HepG2 (cell line): Measurements from ENCODE around the gene NIP7. TPM values are rescaled to one million over a fixed set of nuclear protein-coding genes. Genes with fewer than 3 reads are reported as not detected.

Experiments
- ATAC-seq: fragments of 200-7000 bp; cut with Tn5 transposase; 3 replicates; pipeline ENCODE4 v1.9.1; 2020; ENCODE audit warnings: mild to moderate bottlenecking, moderate library complexity
- BruUV-seq: library from RNA; stranded (reverse); fragments of 400-500 nt; replicated peaks from 2 replicates; lab custom pipeline; 2021; lab: Mats Ljungman, UMichigan
- CTCF ChIA-PET: fragments of 300-600 bp; formaldehyde crosslinking; extraction: SDS; loops from one replicate; lab custom pipeline; 2021; ENCODE audit warnings: low total read pairs, inconsistent platforms, low intra/inter-chr PET ratio; lab: Yijun Ruan, JAX
- POLR2A ChIA-PET: fragments of 350-600 bp; sonication (Branson Sonifier 250); formaldehyde crosslinking; loops from one replicate; lab custom pipeline; 2020; ENCODE audit warnings: antibody characterized with exemption, inconsistent platforms; lab: Yijun Ruan, JAX
- DNase-seq: peaks from one replicate; pipeline ENCODE4 v3.0.0-alpha.2; 2015; ENCODE audit warnings: low spot score
- FAIRE-seq: peaks from 3 replicates; lab custom pipeline; 2011; peaks lifted over from hg19 to GRCh38; lab: Jason Lieb, UNC
- H2AFZ ChIP-seq: one replicate; pipeline ENCODE4 v1.6.1; 2011; ENCODE audit warnings: low read length, inconsistent platforms
- H3K27ac ChIP-seq: fragments of 300-600 bp; 3 replicates; pipeline ENCODE4 v1.8.0; 2011; ENCODE audit warnings: mixed run types, mild to moderate bottlenecking, mixed read lengths, low read length, inconsistent platforms; ENCODE audit not compliant: insufficient read depth; ENCODE audit errors: extremely low read length
- H3K27me3 ChIP-seq, 2 experiments: fragments of 200-600 bp in 1 of 2; 2 replicates in 1 of 2; 3 replicates in 1 of 2; pipeline versions ENCODE4 v1.6.0 to v1.8.0; 2011; ENCODE audit warnings: low read length in 2 of 2, mild to moderate bottlenecking in 2 of 2, moderate library complexity in 2 of 2, inconsistent platforms in 1 of 2; ENCODE audit not compliant: insufficient read depth in 2 of 2, control insufficient read depth in 1 of 2
- H3K36me3 ChIP-seq, 2 experiments: fragments of 200-600 bp in 1 of 2; replicated peaks in 1 of 2; 2 replicates in 1 of 2; 3 replicates in 1 of 2; pipeline versions ENCODE4 v1.5.1 to v1.8.0; 2011; ENCODE audit warnings: low read length in 2 of 2, inconsistent platforms in 1 of 2; ENCODE audit not compliant: insufficient read depth in 2 of 2, control insufficient read depth in 1 of 2
- H3K4me1 ChIP-seq: 2 replicates; pipeline ENCODE4 v1.5.1; 2012; ENCODE audit warnings: low read length, inconsistent platforms; ENCODE audit not compliant: insufficient read depth
- H3K4me2 ChIP-seq: 2 replicates; pipeline ENCODE4 v1.6.0; 2011; ENCODE audit warnings: low read depth, low read length, inconsistent platforms
- H3K4me3 ChIP-seq, 3 experiments: fragments of 200-600 bp in 1 of 3; sonication (generic), shearing (Covaris generic) in 1 of 3; replicated peaks in 1 of 3; 2 replicates each; pipeline ENCODE4 v1.5.1; 2011 to 2016; ENCODE audit warnings: low read length in 3 of 3, inconsistent platforms in 2 of 3, low read depth in 2 of 3, mild to moderate bottlenecking in 2 of 3, control low read depth in 1 of 3, mixed read lengths in 1 of 3; ENCODE audit not compliant: insufficient read depth in 1 of 3
- H3K79me2 ChIP-seq: one replicate; pipeline ENCODE4 v1.6.1; 2011; ENCODE audit warnings: low read length, inconsistent platforms; ENCODE audit not compliant: insufficient read depth
- H3K9ac ChIP-seq: 2 replicates; pipeline ENCODE4 v1.6.0; 2011; ENCODE audit warnings: mild to moderate bottlenecking, low read depth, low read length, inconsistent platforms; ENCODE audit not compliant: insufficient read depth
- H3K9me3 ChIP-seq: 2 replicates; pipeline ENCODE4 v1.5.1; 2012; ENCODE audit warnings: mild to moderate bottlenecking, low read length
- H4K20me1 ChIP-seq: 2 replicates; pipeline ENCODE4 v1.6.0; 2011; ENCODE audit warnings: inconsistent platforms, mild to moderate bottlenecking, low read length, moderate library complexity; ENCODE audit not compliant: insufficient read depth
- CCDC6 ChIP-seq: sonication (generic); formaldehyde crosslinking; IDR thresholded peaks from 2 replicates; pipeline ENCODE4 v1.8.1; 2022; ENCODE audit warnings: mild to moderate bottlenecking, missing genetic modification reagents, moderate library complexity
- CHCHD3 ChIP-seq: sonication (generic); formaldehyde crosslinking; IDR thresholded peaks from 2 replicates; pipeline ENCODE4 v1.8.0; 2022; ENCODE audit warnings: mild to moderate bottlenecking, missing genetic modification reagents, moderate library complexity
- DNMT1 ChIP-seq: sonication (generic); formaldehyde crosslinking; IDR thresholded peaks from 2 replicates; pipeline ENCODE4 v1.5.1; 2020; ENCODE audit warnings: mild to moderate bottlenecking, missing genetic modification reagents
- KDM1A ChIP-seq: IDR thresholded peaks from 2 replicates; pipeline ENCODE4 v1.6.1; 2016; ENCODE audit warnings: missing compliant biosample characterization
- KDM5A ChIP-seq: fragments of 200-600 bp; sonication (generic); IDR thresholded peaks from 2 replicates; pipeline ENCODE4 v1.7.0; 2018; ENCODE audit warnings: antibody characterized with exemption, mild to moderate bottlenecking, low read length, borderline replicate concordance
- MED13 ChIP-seq: sonication (generic); formaldehyde crosslinking; IDR thresholded peaks from 2 replicates; pipeline ENCODE4 v1.5.0; 2020; ENCODE audit warnings: missing genetic modification reagents
- RFXAP ChIP-seq: sonication (generic); formaldehyde crosslinking; IDR thresholded peaks from 2 replicates; pipeline ENCODE4 v1.4.0; 2020; ENCODE audit warnings: missing genetic modification reagents, borderline replicate concordance
- SMARCE1 ChIP-seq: fragments of 450-650 bp; IDR thresholded peaks from 2 replicates; pipeline ENCODE4 v1.6.1; 2017; ENCODE audit warnings: borderline replicate concordance
- TEAD3 ChIP-seq: optimal IDR thresholded peaks from 2 replicates; pipeline ENCODE3; 2016; ENCODE audit warnings: borderline replicate concordance
- ZC3H4 ChIP-seq: sonication (generic); formaldehyde crosslinking; IDR thresholded peaks from 2 replicates; pipeline ENCODE4 v1.4.0; 2020; ENCODE audit warnings: missing genetic modification reagents, borderline replicate concordance
- ZFP90 ChIP-seq: sonication (generic); formaldehyde crosslinking; IDR thresholded peaks from 2 replicates; pipeline ENCODE4 v1.8.0; 2022; ENCODE audit warnings: missing genetic modification reagents, mild to moderate bottlenecking, inconsistent platforms, borderline replicate concordance
- ZNF205 ChIP-seq: IDR thresholded peaks from 2 replicates; pipeline ENCODE4 v1.6.1; 2018; ENCODE audit warnings: missing biosample characterization, missing genetic modification reagents
- WGBS: methylation state at CpG from one replicate; pipeline ENCODE4 v1.1.6; 2017; ENCODE audit warnings: low lambda C conversion rate; 5-methylcytosine and 5-hydroxymethylcytosine counted together
- in situ Hi-C: cut with HindIII; loops from 2 replicates; pipeline ENCODE4 v1.10.0; 2017; ENCODE audit warnings: low pct_unique_long_range_greater_than_20kb; ENCODE audit not compliant: extremely low pct_ligation_motif_present
- intact Hi-C: fragments of 100-400 bp; cut with micrococcal nuclease; formaldehyde crosslinking; loops from one replicate; pipeline ENCODE4 v1.10.0; 2022; ENCODE audit not compliant: unreplicated experiment
- polyA plus RNA-seq, 8 experiments: library from polyadenylated mRNA; depleted of rRNA in 3 of 8; stranded (reverse) in 7 of 8; unstranded in 1 of 8; fragments of >200 nt; fragmentation: Illumina TruSeq in 4 of 8; extraction: Trizol in 4 of 8; gene quantifications; 2 replicates each; pipeline versions ENCODE4 v1.2.1 to v1.2.3, GENCODE V29; 2011 to 2016; ENCODE audit warnings: low read depth in 4 of 8, missing spikeins in 1 of 8, mixed read lengths in 1 of 8; ENCODE audit not compliant: insufficient read depth in 1 of 8
- total RNA-seq, 5 experiments: library from RNA; depleted of rRNA; stranded (reverse); fragments of >200 nt; fragmentation: Illumina TruSeq; extraction: Trizol; gene quantifications; 2 replicates each; pipeline ENCODE4 v1.2.3, GENCODE V29; 2016; ENCODE audit warnings: low read depth in 1 of 5
- TF ChIP-seq, protein P1 (sequence below): sonication (generic); formaldehyde crosslinking; IDR thresholded peaks from 2 replicates; pipeline ENCODE4 v1.8.0; 2022; ENCODE audit warnings: missing genetic modification reagents, mild to moderate bottlenecking, moderate library complexity, borderline replicate concordance

NIP7 gene
- total and polyA plus RNA-seq, 2 of the 13 experiments (the other 11 are each of a cell fraction or from before 2014, with no cell fraction given), result 15.3 to 114 TPM

GRCh38 chr16:69378760-69379159 lies 39.2 kb downstream of the NIP7 start:
- Histone ChIP-seq H3K4me2 (no peak overlapping the region), H3K36me3 (peaks cover 10 to 45% of the 10 kb centered on the region in 2 experiments), H3K9me3 (no peaks in the 10 kb centered on the region), H2AFZ (no peak overlapping the region), H3K4me1 (peaks cover 66% of the 10 kb centered on the region), H3K27me3 (no peaks in the 10 kb centered on the region; a peak in 1 of 5 replicates), H3K4me3 (no peak overlapping the region), H3K79me2 (peaks cover 28% of the 10 kb centered on the region), H4K20me1 (no peaks in the 10 kb centered on the region), H3K9ac (no peak overlapping the region), H3K27ac (peak overlapping the region; percentile 52)
- DNase-seq (no peak), FAIRE-seq (no peak), ATAC-seq (no peak)
- 98% methylated on average over 1 of the region's 1 CpG for WGBS
- CTCF ChIA-PET, result no interaction called here
- BruUV-seq, result no TSS peak
- in situ Hi-C loops (no loop called here), intact Hi-C loops (no loop called here)
- POLR2A ChIA-PET, result interaction anchor here (0.6 to 2.4 kb wide), 5 partner anchors 8 to 50 kb away, joined by 3 to 14 read pairs (median 5); no protein-coding TSS in a partner anchor
- TF ChIP-seq ZC3H4, result no peak
- TF ChIP-seq TEAD3, result no peak
- TF ChIP-seq DNMT1 (CRISPR knock-in tag), result no peak
- TF ChIP-seq RFXAP (CRISPR knock-in tag), result no peak
- no peak for TF ChIP-seq CCDC6 (CRISPR knock-in tag)
- TF ChIP-seq, protein P1, sequence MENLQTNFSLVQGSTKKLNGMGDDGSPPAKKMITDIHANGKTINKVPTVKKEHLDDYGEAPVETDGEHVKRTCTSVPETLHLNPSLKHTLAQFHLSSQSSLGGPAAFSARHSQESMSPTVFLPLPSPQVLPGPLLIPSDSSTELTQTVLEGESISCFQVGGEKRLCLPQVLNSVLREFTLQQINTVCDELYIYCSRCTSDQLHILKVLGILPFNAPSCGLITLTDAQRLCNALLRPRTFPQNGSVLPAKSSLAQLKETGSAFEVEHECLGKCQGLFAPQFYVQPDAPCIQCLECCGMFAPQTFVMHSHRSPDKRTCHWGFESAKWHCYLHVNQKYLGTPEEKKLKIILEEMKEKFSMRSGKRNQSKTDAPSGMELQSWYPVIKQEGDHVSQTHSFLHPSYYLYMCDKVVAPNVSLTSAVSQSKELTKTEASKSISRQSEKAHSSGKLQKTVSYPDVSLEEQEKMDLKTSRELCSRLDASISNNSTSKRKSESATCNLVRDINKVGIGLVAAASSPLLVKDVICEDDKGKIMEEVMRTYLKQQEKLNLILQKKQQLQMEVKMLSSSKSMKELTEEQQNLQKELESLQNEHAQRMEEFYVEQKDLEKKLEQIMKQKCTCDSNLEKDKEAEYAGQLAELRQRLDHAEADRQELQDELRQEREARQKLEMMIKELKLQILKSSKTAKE (CRISPR knock-in tag), result no peak
- no peak for TF ChIP-seq SMARCE1
- no peak for TF ChIP-seq MED13 (CRISPR knock-in tag)
- TF ChIP-seq CHCHD3 (CRISPR knock-in tag), result no peak
- TF ChIP-seq ZNF205 (CRISPR knock-in tag), result no peak
- TF ChIP-seq KDM1A (CRISPR knock-in tag), result no peak
- no peak for TF ChIP-seq KDM5A
- no peak for TF ChIP-seq ZFP90 (CRISPR knock-in tag)
